ENCODE results near the gene SNX9. TPM values are rescaled to one million over a fixed set of nuclear protein-coding genes. Genes with fewer than 3 reads are reported as not detected.
A peak's percentile ranks its signal among the peaks of the same experiment; 100 is the strongest.

SNX9 gene
- total and polyA plus RNA-seq, 10 of the 15 experiments (the other 5 are each of a cell fraction or from before 2014, with no cell fraction given), result 0.03 to 2.0 (median 0.37) TPM

GRCh38 chr6:157980288-157981131 lies 157.5 kb downstream of the SNX9 start:
- peak in 1 of 2 experiments; percentile 76; a peak in 2 of 4 replicates for TF ChIP-seq BHLHE40 (IDR thresholded peaks at IDR 0.05; ENCODE audit: borderline replicate concordance in 1 of 2, low read depth in 2 of 2, low read length in 1 of 2)
- TF ChIP-seq BRCA1 (IDR thresholded peaks at IDR 0.05; ENCODE audit: low read depth, low read length), result no peak
- TF ChIP-seq SPI1 (IDR thresholded peaks at IDR 0.05; ENCODE audit: borderline replicate concordance, insufficient read depth, low read depth, low read length), result peak; percentile 51; the same call in 1 of the 2 replicates
- TF ChIP-seq YY1 (IDR thresholded peaks at IDR 0.05; ENCODE audit: low read depth, low read length), result no peak
- TF ChIP-seq STAT1 (conservative IDR thresholded peaks at IDR 0.05), result no peak
- TF ChIP-seq ZBTB33 (IDR thresholded peaks at IDR 0.05), result no peak
- 0 out of 2 replicates have a peak, but pooled peaks have one; percentile 21 for TF ChIP-seq MAX (IDR thresholded peaks at IDR 0.05; ENCODE audit: low read depth, low read length)
- TF ChIP-seq MXI1 (IDR thresholded peaks at IDR 0.05; ENCODE audit: low read depth, low read length), result 0 out of 2 replicates have a peak, but pooled peaks have one; percentile 5
- TF ChIP-seq MYC (IDR thresholded peaks at IDR 0.05; ENCODE audit: insufficient read depth, insufficient read length, insufficient replicate concordance, low read length, severe bottlenecking), result no peak
- no peak for TF ChIP-seq DPF2 (IDR thresholded peaks at IDR 0.05)
- TF ChIP-seq BACH1 (IDR thresholded peaks at IDR 0.05; ENCODE audit: borderline replicate concordance), result no peak
- no peak for TF ChIP-seq NKRF (conservative IDR thresholded peaks at IDR 0.05)
- no peak for TF ChIP-seq FOXM1 (IDR thresholded peaks at IDR 0.05; ENCODE audit: low read depth, low read length)
- TF ChIP-seq NFYA (IDR thresholded peaks at IDR 0.05; ENCODE audit: borderline replicate concordance, low read depth, low read length), result no peak
- no peak for TF ChIP-seq ELK1 (IDR thresholded peaks at IDR 0.05; ENCODE audit: low read depth, low read length)
- ChIA-PET RAD21 (ENCODE audit: unreplicated experiment) (no interaction called here), POLR2A (no interaction called here), SMC1A (ENCODE audit: uncharacterized antibody, unreplicated experiment) (no interaction called here), CTCF (interaction anchor here (1.3 kb wide), 1 partner anchor 33 kb away, joined by 5 read pairs; no protein-coding TSS in a partner anchor)
- no peak overlapping the region for H2AFZ ChIP-seq (ENCODE audit: control insufficient read depth, low read depth, low read length)
- peaks cover 6% of the 10 kb centered on the region; the same call in 1 of the 2 replicates for H3K79me2 ChIP-seq (ENCODE audit: control insufficient read depth, insufficient read depth, low read length)
- H3K4me2 ChIP-seq (ENCODE audit: control insufficient read depth, insufficient read depth), result peak overlapping the region; percentile 97
- no peaks in the 10 kb centered on the region; a peak in 1 of 4 replicates for H3K36me3 ChIP-seq (ENCODE audit: control insufficient read depth in 2 of 2, insufficient read depth in 2 of 2, low read length in 1 of 2)
- intact Hi-C loops (cut with micrococcal nuclease; ENCODE audit: unreplicated experiment) (loop anchor here (1.0 to 5.0 kb wide), 2 partner anchors 47 to 92 kb away; no protein-coding TSS in a partner anchor), in situ Hi-C loops (cut with MboI) (no loop called here)
- H3K27me3 ChIP-seq (replicated peaks in 1 of 2; ENCODE audit: control insufficient read depth in 2 of 2, insufficient read depth in 2 of 2, low read length in 1 of 2), result peaks cover 4 to 10% of the 10 kb centered on the region in 2 experiments; a peak in 3 of 4 replicates
- H4K20me1 ChIP-seq (ENCODE audit: control insufficient read depth, insufficient read depth), result no peaks in the 10 kb centered on the region
- BruUV-seq (replicated peaks), result no TSS peak
- DNase-seq (ENCODE audit: low read depth, low spot score) (no peak), FAIRE-seq (no peak), ATAC-seq (peak; percentile 41)
- H3K9ac ChIP-seq (ENCODE audit: control insufficient read depth, insufficient read depth, low read length), result no peak overlapping the region
- peaks cover 3% of the 10 kb centered on the region; the same call in 1 of the 2 replicates for H3K4me1 ChIP-seq (ENCODE audit: control insufficient read depth, insufficient read depth, low read length)
- no peaks in the 10 kb centered on the region for H3K9me3 ChIP-seq (replicated peaks; ENCODE audit: control insufficient read depth, insufficient read depth, low read length)
- WGBS (ENCODE audit: insufficient coverage, insufficient replicate concordance, low lambda C conversion rate, missing lambda C conversion rate), result 12% methylated on average over 19 of the region's 19 CpGs
- no peak overlapping the region for H3K27ac ChIP-seq (ENCODE audit: control insufficient read depth, insufficient read depth)
- peak overlapping the region; percentile 70; the same call in 1 of the 2 replicates for H3K4me3 ChIP-seq
